ENCODE results near the gene CACNB1. TPM values are rescaled to one million over a fixed set of nuclear protein-coding genes. Genes with fewer than 3 reads are reported as not detected.
A peak's percentile ranks its signal among the peaks of the same experiment; 100 is the strongest.

The CACNB1 gene
- total RNA-seq, 1 donor from 2014 or later, result 11.8 TPM

DNA sequence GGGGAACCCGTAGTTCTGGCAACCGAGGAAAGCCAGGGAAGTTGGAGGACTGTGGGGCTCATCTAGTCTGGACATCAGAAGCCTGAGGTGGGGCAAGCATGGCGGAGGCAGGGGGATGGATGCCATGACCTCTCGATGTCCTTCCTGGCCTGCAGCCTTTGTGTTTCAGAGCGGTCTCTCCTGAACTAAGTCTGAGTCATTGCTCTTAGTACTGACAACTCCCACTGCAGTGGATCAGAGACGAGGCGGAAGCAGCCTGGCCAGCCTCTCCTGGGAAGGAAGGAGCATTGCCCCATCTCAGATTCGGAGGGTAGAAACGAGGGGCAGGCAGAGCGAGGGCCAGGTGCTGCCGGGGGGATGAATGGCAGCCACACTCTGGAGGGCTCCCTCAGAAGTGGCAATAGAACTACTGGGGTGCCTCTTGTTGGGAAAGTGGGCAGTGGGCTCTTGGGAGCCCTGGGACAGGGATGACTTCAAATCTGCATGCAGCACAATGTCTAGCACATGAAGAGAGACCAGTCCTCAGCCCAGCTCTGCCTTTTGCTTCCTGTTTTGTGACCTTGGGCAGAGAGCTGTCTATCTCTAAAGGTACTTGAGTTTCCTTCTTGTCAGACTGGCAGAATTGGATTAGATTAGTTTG, 31.9 kb upstream of the CACNB1 start:
- no peak for DNase-seq (ENCODE audit: low spot score)
- intact Hi-C loops (cut with DNase I), result no loop called here

DNA sequence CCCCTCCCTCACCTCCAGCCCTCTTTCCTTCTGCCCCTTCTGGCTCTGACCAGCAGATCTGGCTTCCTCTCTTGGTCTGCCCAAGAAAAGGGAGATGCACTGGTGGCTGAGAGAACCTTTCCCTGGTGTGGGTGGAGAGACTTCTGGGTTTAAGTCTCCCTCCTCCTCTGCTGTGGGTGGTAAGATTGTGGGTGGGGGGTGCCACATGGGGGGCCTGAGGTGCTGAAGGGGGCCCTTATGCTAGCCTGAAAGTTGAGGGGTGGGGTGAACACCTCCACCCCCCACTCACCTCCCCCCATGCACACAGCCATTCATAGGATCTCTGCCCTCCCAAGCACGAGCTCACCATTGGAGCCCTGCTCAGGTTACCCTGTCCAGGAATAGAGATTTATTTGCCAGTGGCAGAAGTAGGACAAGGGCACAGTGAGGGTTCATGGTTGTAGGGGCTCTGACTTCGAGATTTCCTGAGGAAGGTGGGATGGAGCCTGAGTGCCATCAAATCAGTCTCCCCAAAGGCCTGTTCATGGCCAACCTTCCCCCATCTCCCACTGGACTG, 30.0 kb upstream of the CACNB1 start:
- DNase-seq (ENCODE audit: low spot score), result no peak
- intact Hi-C loops (cut with DNase I), result no loop called here

DNA sequence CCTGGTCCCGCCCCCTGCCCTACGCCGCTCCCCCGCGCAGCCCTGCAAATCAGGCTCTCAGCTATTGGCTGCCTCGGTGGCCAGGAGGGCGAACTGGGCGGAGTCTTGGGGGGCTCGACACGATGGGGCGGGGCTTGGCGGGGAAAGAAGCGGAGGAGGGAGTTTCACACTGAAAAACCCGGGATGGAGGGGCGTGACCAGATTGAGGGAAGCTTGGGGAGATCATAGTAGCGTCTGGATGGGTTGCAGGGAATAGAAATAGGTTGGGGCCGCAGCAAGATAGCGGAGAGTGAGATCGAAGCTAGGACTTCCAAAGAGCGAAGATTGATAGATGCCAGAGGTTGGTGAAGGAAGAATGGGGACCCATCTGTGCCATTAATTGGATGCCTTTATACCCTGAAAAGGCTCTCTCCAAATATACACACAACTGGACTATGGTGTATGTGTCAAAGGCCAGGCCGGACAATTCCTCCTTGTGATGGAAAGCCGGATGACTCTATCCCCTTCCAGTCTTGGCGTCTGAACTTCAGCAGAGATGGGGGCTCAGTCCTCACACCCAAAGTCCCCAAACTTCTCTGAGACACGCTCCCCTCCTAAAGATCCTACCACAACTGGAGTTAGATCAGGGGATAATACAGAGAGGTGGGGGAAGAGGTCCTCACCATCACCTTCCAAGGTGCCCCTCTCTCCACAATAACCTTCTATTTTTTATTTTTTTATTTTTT, 28.7 kb upstream of the CACNB1 start:
- intact Hi-C loops (cut with DNase I), result no loop called here
- DNase-seq (ENCODE audit: low spot score), result peak; percentile 81

DNA sequence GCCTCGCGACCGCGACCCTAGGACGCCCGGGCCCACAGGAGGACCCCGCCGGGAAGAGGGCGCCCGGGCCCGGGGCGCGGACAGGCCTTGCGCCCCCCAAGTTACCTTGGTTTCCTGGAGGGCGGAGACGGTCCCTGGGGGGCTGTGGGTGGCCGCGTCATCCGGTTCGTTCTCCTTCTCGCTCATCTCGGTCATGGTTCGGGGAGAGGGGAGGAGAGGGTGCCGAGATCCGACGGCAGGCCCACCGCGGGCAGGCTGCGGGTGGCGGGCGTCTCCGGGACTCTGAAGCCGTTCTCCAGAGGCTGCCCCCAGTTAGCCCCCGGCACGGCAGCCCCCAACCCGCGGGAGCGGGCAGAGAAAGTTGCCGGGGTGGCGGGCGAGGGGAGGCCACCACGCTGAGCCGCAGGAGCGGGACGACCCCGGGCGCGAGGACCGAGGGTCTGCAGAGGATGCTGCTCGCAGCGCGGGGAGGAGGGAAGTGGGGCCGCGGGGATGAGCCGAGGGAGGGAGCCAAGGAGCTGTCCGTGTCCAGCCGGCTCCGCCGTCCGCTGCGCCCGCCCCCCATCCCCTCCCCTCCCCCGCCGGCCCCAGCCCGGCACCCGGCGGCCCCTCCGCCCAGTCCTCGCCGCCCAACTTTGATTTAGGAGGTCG, 28.0 kb upstream of the CACNB1 start, which contains the start of gene STAC2:
STAC2 (minus strand) TSS at position 638 of the 651 bp plus-strand sequence; CDS start at position 195, 443 bp downstream.
- DNase-seq (ENCODE audit: low spot score), result no peak
- intact Hi-C loops (cut with DNase I), result no loop called here

DNA sequence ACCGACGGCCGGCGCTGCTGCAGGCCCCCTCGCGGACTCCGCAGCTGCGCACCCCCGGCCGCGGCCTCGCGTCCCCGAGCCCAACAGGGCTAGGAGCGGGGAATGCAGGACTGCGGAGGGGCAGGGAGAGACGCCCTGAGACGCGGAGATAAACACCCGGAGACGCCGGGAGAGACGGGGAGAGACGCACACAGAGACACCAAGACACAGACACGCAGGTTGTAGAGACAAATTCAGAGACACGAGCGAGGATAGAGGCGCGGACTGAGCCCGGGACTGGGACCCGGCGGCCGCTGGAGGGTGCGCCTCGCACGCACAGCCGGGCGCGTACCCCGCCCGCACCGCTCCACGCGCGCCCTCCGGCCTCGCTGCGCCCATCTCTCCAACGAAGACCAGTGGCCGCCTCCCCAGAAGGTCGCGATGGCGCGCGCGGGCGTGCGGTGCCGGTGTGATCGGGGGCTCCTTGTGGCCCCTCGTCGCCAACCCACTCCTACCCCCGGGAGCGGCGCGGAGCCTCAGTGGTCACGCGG, 27.4 kb upstream of the CACNB1 start:
- DNase-seq (ENCODE audit: low spot score), result no peak
- intact Hi-C loops (cut with DNase I), result no loop called here

DNA sequence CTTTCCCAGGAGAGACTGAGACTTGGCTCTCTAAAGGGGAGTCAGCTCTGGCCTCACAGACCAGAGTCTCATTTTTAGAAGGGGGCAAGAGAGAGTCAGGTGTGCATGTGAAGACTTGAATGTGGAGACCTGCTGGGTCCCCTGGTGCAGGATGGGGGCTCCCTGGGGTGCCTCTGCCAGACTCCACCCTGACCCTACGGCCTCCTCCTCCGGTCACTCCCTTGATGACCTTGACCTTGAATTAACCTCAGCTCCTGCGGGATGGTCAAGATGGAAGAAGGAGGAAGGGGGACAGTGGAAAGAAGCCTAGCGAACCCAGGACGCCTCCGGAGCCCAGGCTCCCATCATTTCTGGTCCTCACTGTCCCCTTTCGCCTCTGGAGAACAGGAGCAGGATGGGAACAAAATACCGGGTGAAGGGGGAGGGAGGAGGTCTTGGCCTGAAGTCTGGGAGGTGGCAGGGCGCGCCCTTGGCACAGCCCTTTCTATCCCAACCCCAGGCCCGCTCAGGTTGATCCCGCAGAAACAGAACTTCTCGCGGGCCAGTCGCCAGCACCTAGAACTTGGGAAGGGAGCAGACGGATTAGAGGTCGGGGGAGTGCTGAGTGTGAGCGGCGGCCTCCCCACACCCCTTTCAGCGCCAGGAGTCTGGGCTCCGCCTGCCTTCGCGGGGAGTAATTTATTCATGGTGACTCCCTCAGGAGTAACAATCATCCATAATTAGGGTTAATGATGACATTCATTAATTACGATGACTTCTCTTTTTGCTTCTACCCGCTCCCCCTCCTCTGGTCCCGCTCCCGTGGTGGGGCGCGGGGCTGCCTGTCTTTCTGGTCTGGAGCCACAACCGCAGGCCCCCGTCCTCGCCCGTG, 26.7 kb upstream of the CACNB1 start:
- no peak for DNase-seq (ENCODE audit: low spot score)
- intact Hi-C loops (cut with DNase I), result no loop called here

DNA sequence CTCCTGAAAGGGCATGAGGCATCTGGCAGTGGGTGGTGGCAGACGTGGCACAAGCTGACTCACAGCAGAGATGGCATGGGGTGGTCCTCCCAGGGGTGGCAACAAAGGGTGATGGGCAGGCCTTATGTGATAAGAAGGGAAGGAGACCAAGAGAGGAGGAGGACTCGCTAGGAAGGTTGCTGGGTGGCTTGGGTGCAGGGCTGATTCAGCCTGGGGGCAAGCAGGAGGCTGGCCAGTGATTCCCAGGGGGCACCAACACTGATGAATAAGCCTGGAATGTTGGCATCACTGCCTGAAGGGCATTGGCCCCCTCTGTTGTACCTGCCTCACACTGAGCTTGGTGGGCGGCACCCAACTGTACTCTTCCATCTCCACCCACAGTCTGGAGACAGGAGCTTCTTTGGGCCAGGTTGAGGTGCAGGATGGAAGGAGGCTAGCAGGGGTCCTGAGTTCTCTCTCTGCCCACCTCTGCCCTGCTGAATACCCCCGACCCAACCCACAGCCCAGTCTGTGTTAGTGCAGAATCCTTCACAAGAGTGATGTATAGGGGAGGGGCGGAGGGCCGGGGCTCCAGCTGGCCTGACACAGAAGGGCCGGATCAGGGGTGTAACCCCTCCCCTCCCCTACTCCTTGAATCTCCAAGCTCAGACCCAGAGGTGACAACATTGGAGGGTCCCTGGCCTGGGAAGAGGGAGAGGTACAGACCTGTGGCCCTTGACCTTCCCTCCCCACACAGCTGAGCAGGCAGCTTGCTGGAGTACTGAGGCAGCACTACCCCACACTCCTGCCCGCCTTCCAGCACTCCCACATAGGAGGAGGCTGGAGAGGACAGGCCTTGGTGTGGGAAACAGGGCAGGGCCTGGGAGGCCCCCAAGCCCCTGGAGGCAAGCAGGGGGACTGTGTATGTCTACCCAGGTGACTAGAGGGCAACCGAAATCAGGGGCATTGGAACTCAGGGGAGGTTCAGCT, 25.7 kb upstream of the CACNB1 start:
- DNase-seq (ENCODE audit: low spot score), result no peak

DNA sequence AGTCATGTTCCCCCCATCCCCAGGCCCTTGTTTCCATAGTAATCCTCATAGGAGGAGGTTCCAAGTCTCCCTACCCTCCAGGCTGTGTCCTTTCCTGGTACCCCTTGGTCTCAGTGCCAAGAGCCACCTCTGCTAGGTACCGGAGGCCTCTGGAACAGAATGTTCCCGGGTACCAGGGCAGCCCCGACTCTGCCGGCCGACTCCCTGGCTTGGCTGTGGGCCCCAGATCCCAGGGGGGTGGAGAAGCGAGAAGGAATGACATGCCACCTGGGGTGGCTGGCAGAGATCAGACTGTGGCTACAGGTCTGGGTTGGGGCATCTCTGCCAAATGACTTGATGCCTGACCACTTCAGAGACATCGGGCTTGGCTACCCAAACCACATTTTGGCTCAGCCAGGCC, 24.7 kb upstream of the CACNB1 start:
- intact Hi-C loops (cut with DNase I), result no loop called here
- no peak for DNase-seq (ENCODE audit: low spot score)

More for the DNA sequence above, 25.7 kb upstream of the CACNB1 start:
- intact Hi-C loops (cut with DNase I), result no loop called here

DNA sequence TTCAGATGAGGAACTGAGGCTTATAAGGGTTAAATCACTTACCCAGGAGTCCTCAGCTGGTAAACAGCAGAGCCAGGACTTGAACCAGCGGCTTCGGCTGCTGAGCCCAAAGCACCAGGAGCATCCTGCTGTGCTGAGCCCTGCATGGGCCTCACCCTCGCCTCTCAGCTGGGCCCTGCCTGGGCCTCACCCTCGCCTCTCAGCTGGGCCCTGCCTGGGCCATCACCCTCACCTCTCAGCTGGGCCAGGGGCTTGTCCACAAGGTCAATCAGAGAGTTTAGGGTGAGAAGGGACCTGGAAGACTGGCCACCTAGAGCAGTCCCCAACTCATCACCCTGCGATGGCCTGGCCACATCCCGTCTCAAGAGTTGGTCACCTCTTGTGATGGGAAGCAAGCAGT, 24.1 kb upstream of the CACNB1 start:
- no peak for DNase-seq (ENCODE audit: low spot score)
- intact Hi-C loops (cut with DNase I), result no loop called here

DNA sequence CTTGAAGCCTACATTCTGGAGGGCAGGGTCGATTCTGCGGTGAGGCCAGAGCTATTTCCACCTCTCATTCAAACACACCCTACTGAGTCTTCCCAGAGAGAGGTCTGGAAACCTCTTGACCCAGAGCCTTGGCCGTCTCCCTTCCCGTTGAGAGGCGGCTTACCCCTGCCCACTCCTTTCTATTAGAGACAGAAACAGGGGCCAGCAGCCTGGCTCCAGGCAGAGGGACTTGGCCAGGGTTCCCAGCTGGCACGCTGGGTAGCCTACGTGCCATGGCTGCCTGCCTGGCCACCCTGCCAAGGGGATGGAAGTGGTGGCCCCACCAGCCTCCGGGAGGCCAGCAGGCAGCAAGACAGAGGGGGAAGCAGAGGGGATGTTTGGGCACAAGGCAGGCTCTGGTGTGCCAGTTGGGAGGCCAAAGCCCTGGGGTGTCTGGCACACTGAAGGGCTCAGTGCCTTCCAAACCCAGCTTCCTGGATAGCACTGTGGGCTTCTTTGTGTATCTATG, 22.2 kb upstream of the CACNB1 start:
- no peak for DNase-seq (ENCODE audit: low spot score)

DNA sequence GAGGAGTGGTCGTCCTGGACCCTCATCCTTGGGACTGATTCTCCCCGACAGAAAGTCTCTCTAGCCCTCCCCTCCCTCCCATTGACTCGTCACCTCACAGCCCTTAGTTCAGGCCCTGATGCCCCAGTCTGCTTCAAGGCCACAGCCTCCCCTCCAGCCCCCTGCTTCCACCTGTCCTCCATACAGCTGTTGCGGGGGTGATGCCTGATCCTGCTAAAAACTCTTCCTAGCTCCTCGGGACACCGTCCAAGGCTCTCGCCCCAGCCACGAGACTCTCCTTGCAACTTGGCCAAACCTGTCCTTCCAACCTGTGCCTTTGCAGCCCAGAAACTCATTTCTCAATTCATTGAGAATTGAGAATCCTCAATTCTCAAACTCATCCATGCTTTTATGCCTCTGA, 21.4 kb upstream of the CACNB1 start:
- no peak for DNase-seq (ENCODE audit: low spot score)
- intact Hi-C loops (cut with DNase I), result no loop called here

More for the DNA sequence above, 22.2 kb upstream of the CACNB1 start:
- intact Hi-C loops (cut with DNase I), result no loop called here

DNA sequence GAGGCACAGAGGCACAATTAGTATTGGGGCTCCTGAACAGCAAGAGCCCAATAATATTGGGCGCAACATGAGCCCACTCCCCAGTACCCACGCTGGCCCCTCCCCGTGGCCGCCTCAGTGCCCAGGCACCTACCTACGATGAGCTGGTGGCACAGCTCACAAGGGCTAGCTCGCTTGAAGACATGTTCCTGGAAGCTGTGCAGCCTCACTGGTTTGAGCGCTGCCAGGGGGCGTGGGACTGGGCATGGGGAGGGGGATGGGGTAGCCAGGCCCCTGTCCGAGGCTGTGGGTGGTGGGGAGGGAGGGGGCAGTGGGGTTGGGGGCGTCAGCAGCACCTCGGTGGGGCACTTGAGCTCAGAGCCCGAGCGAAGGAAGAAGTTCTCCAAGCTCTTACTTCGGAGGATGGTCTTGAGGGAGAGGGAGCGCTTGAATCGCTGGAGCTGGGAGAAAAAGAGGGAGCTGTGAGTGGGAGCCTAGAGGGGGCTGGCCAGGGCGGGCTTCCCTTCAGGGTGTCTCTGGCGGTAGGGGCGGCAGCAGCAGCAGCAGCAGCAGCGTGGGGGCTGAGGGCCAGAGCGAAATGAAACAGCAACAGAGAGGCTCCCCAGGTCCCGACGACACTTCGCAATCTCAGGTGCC, 20.4 kb upstream of the CACNB1 start:
- DNase-seq (ENCODE audit: low spot score), result no peak
- intact Hi-C loops (cut with DNase I), result no loop called here

DNA sequence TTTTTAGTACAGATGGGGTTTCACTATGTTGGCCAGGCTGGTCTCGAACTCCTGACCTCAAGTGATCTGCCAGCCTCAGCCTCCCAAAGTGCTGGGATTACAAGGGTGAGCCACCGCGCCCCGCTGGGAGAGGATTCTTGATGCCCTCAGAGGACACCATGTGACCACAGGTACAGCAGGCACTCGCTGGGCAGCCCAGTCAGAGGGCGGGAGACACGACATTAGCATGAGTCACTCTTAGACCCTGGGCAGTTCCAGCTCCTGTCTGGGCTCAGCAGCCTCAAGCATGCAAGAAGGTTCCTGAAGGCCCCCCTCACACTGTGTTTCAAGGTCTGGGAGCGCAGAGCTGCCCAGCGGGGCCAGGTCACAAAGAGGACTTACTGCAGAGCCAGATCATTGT, 16.4 kb upstream of the CACNB1 start:
- intact Hi-C loops (cut with DNase I), result no loop called here
- DNase-seq (ENCODE audit: low spot score), result no peak

DNA sequence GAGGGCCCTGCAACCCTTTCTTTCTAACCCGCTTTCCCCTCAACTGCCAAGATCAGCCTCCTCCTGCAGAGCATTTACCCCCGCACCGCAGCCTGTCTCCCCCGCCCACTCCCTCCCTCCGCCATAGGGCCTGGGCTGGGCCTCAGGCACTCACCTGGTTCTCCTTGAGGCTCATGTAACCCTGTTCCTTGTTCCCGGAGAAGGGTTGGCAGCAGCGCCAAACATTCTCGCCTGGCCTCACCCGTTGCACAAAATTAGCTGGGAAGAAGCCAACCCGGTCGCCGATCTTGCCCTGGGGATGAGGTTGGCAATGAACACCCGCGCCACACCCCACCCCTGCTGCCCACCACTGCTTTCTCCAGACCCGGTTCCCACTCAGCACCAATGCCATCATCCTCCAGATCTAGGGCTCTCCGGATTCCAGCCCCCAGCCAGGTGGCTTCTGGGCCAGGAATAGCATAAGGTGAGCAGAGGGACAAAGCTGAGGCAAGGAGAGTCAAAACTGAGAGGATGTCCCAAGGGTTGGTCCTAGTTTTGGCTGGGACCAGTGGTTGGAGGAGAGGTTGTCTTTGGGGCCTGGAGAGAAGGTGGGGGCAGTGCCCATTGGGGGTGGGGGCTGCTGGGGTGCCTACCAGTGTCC, 15.5 kb upstream of the CACNB1 start:
- DNase-seq (ENCODE audit: low spot score), result no peak
- intact Hi-C loops (cut with DNase I), result no loop called here

DNA sequence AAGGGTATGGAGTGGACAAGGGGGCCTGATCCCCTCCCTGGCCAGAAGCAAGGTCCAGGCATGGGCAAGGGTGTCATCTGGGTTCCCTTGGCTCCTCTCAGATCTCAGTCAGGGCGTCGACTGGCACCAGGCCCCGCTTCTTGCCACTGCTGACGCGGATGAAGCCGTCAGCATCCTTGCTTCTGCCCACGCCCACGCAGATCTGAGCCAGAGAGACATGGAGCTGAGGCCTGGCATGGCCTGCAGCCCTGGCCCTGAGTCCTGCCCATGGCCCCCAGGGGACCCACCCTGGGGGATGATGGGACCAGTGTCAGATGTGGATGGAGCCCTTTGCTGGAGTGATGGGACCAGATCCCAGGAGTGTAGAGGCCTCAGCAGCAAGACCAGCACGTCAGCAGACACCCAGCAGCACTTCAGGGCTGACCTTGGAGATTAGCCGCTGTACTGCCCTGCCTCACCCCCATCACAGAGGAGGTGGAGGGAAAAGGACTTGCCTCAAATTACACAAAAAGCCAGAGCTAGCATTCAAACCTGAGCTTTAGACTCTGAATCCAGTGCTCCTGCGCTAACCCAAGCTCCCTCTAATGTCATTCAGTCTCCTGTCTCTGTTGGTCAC, 14.8 kb upstream of the CACNB1 start:
- no peak for DNase-seq (ENCODE audit: low spot score)
- intact Hi-C loops (cut with DNase I), result no loop called here

DNA sequence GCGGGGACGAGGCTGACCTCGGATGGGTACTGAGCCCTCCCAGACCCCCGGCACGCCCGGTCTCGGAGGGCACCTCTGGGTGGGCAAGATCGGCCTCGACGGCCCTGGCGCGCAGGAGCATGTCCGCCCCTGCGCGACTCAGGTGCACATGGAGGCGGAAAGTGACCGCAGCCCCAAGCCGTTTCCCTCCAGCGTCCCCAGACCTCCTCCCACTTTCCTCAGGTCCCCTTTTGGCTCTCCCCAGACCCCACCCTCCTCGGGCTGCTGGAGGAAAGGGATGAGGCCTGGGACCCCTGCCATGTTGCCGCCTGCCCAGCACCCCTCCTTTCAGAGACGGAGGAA, 12.6 kb upstream of the CACNB1 start:
- intact Hi-C loops (cut with DNase I), result no loop called here

More for the DNA sequence above, 12.6 kb upstream of the CACNB1 start:
- DNase-seq (ENCODE audit: low spot score), result no peak

All from cardiac septum (tissue), 1 donor.